ENCODE results near the gene TRIM37. TPM values are rescaled to one million over a fixed set of nuclear protein-coding genes. Genes with fewer than 3 reads are reported as not detected.
A peak's percentile ranks its signal among the peaks of the same experiment; 100 is the strongest.

TRIM37 gene
- total and polyA plus RNA-seq, 4 experiments from 2014 or later = 9.6 to 25.0 (median 15.7) TPM

DNA sequence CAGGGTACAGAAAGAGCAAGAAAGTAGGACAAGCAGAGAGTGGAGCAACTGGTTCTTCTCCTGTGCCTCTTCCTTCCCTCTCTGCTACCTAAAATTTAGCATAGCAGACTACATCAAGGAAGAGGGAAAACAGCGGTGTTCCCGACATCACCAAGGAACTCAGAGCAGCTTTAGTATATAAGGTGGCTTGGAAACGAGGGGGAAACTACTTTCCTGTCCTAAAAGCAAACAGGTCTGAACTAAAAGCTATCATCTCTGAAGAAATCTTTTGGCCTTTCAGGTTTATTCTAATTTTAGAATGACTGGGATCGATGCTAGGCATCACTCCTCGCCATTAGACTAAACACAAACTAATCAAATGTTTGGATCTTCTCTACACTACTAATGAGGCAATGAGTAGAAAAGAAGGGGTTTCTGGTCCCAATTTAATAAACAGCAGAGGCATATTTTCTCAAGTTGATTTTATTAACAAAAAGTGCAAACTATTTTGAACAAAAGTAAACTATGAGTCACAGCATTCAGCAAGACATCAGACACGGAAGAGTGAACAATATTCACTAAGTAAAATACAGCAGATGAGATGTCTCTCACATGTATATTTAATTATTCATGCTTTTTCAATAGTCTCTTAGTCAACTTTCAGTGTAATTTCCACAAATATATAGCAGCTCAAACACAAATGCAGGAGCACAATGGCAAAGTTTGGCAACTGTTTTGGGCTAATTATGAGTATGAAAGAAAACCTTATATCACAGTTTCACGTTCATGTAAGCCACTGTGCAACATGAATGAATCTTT lies 108.7 kb downstream of the TRIM37 start:
- Histone ChIP-seq H3K9me3 (ENCODE audit: control insufficient read depth in 1 of 2, low read length in 2 of 2) (no peaks in the 10 kb centered on the region), H3K4me1 (ENCODE audit: insufficient read depth, low read length) (peaks cover 6% of the 10 kb centered on the region), H3K27ac (ENCODE audit: low read depth, low read length) (no peak overlapping the region), H3K36me3 (ENCODE audit: insufficient read depth, low read length) (no peaks in the 10 kb centered on the region), H3K27me3 (ENCODE audit: insufficient read depth, low read length) (no peaks in the 10 kb centered on the region), H3K4me3 (ENCODE audit: low read length in 2 of 2) (no peak overlapping the region)
- Mint-ChIP-seq H3K27me3 (no peaks in the 10 kb centered on the region), H3K4me3 (no peak overlapping the region), H3K27ac (peak overlapping the region in 2 of 7 donors; percentile 15 to 77), H3K36me3 (peaks cover 23 to 41% of the 10 kb centered on the region in 2 donors), H3K4me1 (peaks cover 5 to 12% (median 8%) of the 10 kb centered on the region in 4 donors), H3K9me3 (no peaks in the 10 kb centered on the region)
- CTCF ChIA-PET (ENCODE audit: partially characterized antibody) = no interaction called here
- DNase-seq = no peak
- POLR2A ChIA-PET (ENCODE audit: partially characterized antibody) = no interaction called here
- intact Hi-C loops (cut with micrococcal nuclease) = no loop called here

DNA sequence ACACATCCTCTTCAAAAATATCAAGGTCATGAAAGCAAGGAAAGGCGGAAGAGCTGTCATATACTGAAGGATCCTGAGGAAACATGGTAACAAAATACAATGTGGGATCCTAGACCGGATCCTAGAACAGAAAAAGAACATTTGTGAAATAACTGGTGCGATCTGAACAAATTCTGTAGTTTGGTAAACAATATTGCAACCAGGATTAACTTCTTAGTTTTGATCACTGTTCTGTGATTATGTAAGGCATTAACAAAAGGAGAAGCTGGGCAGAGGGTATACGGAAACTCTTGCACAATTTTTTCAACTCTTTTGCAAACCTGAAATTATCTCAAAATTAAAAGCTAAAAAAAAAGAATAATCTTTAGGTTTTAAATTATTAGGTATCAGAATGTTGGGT lies 109.7 kb downstream of the TRIM37 start:
- intact Hi-C loops (cut with micrococcal nuclease) = no loop called here
- peaks cover 23 to 43% of the 10 kb centered on the region in 2 donors for H3K36me3 Mint-ChIP-seq
- Histone ChIP-seq H3K36me3 (ENCODE audit: insufficient read depth, low read length) (no peaks in the 10 kb centered on the region), H3K27ac (ENCODE audit: low read depth, low read length) (no peak overlapping the region), H3K9me3 (ENCODE audit: control insufficient read depth in 1 of 2, low read length in 2 of 2) (no peaks in the 10 kb centered on the region), H3K4me3 (ENCODE audit: low read length in 2 of 2) (no peak overlapping the region), H3K27me3 (ENCODE audit: insufficient read depth, low read length) (no peaks in the 10 kb centered on the region), H3K4me1 (ENCODE audit: insufficient read depth, low read length) (peaks cover 6% of the 10 kb centered on the region)
- no peak overlapping the region for H3K4me3 Mint-ChIP-seq
- peaks cover 5 to 10% (median 8%) of the 10 kb centered on the region in 4 donors for H3K4me1 Mint-ChIP-seq
- no peaks in the 10 kb centered on the region for H3K27me3 Mint-ChIP-seq
- no peaks in the 10 kb centered on the region for H3K9me3 Mint-ChIP-seq
- DNase-seq = no peak
- peak overlapping the region in 1 of 7 donors; percentile 91 for H3K27ac Mint-ChIP-seq
- ChIA-PET CTCF (ENCODE audit: partially characterized antibody) (no interaction called here), POLR2A (ENCODE audit: partially characterized antibody) (no interaction called here)

DNA sequence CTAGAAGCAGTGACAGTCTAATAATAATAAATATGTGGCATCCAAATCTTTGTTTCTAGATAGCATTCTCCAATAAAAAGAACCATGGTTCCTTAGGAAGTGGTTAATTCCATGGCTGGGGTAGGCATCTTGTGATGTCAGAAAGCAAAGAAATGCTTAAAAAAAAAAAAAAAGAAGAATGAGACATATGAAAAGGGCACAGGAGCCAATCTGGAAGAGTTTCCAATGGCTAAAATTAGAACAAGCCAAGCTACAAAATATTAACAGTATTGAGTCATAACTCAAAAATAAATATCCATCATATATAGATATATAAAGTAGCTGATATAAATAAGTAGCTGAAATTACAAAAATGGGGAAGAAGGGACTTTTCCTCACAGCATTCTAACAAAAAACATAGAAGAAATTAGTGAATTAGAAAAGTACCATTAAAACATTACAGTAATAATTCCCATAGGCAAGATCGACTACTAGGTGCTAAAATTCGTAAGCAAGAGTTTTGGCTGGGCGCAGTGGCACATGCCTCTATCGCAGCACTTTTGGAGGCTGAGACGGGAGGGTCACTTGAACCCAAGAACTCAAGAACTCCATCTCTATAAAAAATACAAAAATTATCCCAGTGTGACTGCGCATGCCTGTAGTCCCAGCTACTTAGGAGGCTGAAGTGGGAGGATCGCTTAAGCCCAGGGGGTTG lies 111.3 kb downstream of the TRIM37 start:
- Histone ChIP-seq H3K27me3 (ENCODE audit: insufficient read depth, low read length) (no peaks in the 10 kb centered on the region), H3K36me3 (ENCODE audit: insufficient read depth, low read length) (no peaks in the 10 kb centered on the region), H3K4me3 (ENCODE audit: low read length in 2 of 2) (no peak overlapping the region), H3K4me1 (ENCODE audit: insufficient read depth, low read length) (no peaks in the 10 kb centered on the region), H3K9me3 (ENCODE audit: control insufficient read depth in 1 of 2, low read length in 2 of 2) (no peaks in the 10 kb centered on the region), H3K27ac (ENCODE audit: low read depth, low read length) (no peak overlapping the region)
- Mint-ChIP-seq H3K9me3 (no peaks in the 10 kb centered on the region), H3K36me3 (peaks cover 23 to 36% of the 10 kb centered on the region in 2 donors), H3K4me3 (no peak overlapping the region), H3K27me3 (no peaks in the 10 kb centered on the region), H3K27ac (no peak overlapping the region), H3K4me1 (peaks cover 0 to under 1% (median 0%) of the 10 kb centered on the region in 4 donors)
- POLR2A ChIA-PET (ENCODE audit: partially characterized antibody) = no interaction called here
- CTCF ChIA-PET (ENCODE audit: partially characterized antibody) = no interaction called here
- DNase-seq = no peak
- intact Hi-C loops (cut with micrococcal nuclease) = no loop called here

DNA sequence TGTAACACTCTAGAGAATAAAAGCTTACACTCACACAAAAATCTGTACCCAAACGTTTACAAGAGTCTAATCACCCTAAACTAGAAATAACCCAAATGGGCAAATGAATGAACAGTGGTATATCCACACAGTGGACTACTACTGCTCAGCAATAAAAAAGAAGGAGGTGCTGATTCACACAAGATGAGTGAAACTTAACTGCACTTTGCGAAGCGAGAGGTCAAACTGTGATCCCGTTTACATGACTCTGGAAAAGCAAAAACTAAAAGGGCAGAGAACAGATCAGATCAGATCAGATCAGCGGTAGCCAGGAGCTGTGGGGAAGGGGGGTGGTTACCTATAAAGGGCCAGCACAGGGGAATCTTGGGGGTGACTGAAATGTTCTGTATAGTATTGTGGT lies 113.4 kb downstream of the TRIM37 start:
- no peaks in the 10 kb centered on the region for H3K36me3 ChIP-seq (ENCODE audit: insufficient read depth, low read length)
- H3K27ac ChIP-seq (ENCODE audit: low read depth, low read length) = no peak overlapping the region
- H3K4me1 ChIP-seq (ENCODE audit: insufficient read depth, low read length) = no peaks in the 10 kb centered on the region
- no peak for DNase-seq
- H3K4me3 Mint-ChIP-seq = no peak overlapping the region
- H3K27me3 ChIP-seq (ENCODE audit: insufficient read depth, low read length) = no peaks in the 10 kb centered on the region
- no peaks in the 10 kb centered on the region for H3K4me1 Mint-ChIP-seq
- no peaks in the 10 kb centered on the region for H3K27me3 Mint-ChIP-seq
- intact Hi-C loops (cut with micrococcal nuclease) = no loop called here
- no peak overlapping the region for H3K4me3 ChIP-seq (ENCODE audit: low read length in 2 of 2)
- ChIA-PET POLR2A (ENCODE audit: partially characterized antibody) (no interaction called here), CTCF (ENCODE audit: partially characterized antibody) (interaction anchor here (0.7 kb wide), 1 partner anchor 20 kb away, joined by 3 read pairs; no protein-coding TSS in a partner anchor)
- H3K9me3 Mint-ChIP-seq = no peaks in the 10 kb centered on the region
- H3K36me3 Mint-ChIP-seq = peaks cover 16 to 24% of the 10 kb centered on the region in 2 donors
- H3K9me3 ChIP-seq (ENCODE audit: control insufficient read depth in 1 of 2, low read length in 2 of 2) = no peaks in the 10 kb centered on the region
- no peak overlapping the region for H3K27ac Mint-ChIP-seq

DNA sequence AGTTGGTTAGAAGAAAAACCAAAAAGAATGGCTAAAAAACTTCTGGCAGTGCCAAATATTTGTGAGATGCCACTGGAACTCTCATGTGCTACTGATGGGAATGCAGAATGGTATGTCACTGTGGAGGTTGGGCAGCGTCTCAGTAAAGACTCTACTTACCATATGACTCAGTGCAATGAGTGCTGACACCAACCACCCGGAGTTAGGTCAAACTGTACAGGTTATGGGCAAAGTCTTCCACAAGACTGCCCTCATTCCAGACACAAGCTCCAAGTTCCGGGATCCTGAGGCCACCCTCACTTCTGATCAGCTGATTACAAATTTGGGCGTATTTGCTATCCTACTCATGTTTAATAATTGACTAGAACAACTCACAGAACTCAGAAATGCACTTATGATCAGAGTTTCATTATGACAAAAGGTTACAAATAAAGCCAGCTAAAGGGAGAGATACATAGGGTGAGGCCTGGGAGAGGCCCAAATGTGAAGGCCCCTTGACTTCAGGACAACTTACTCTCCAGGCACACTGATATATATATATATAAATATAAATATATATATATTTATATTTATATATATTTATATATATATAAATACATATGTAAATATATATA lies 114.9 kb downstream of the TRIM37 start:
- no peaks in the 10 kb centered on the region for H3K27me3 ChIP-seq (ENCODE audit: insufficient read depth, low read length)
- intact Hi-C loops (cut with micrococcal nuclease) = no loop called here
- CTCF ChIA-PET (ENCODE audit: partially characterized antibody) = no interaction called here
- DNase-seq = no peak
- H3K9me3 ChIP-seq (ENCODE audit: control insufficient read depth in 1 of 2, low read length in 2 of 2) = no peaks in the 10 kb centered on the region
- peaks cover 11 to 17% of the 10 kb centered on the region in 2 donors for H3K36me3 Mint-ChIP-seq
- POLR2A ChIA-PET (ENCODE audit: partially characterized antibody) = interaction anchor here (0.6 to 0.9 kb wide), 2 partner anchors 10 to 473 kb away, joined by 3 read pairs; no protein-coding TSS in a partner anchor
- no peak overlapping the region for H3K4me3 Mint-ChIP-seq
- H3K4me1 ChIP-seq (ENCODE audit: insufficient read depth, low read length) = no peaks in the 10 kb centered on the region
- peak overlapping the region in 1 of 7 donors; percentile 51 for H3K27ac Mint-ChIP-seq
- H3K27me3 Mint-ChIP-seq = no peaks in the 10 kb centered on the region
- no peaks in the 10 kb centered on the region for H3K9me3 Mint-ChIP-seq
- H3K27ac ChIP-seq (ENCODE audit: low read depth, low read length) = no peak overlapping the region
- H3K4me3 ChIP-seq (ENCODE audit: low read length in 2 of 2) = no peak overlapping the region
- no peaks in the 10 kb centered on the region for H3K4me1 Mint-ChIP-seq
- peaks cover 3% of the 10 kb centered on the region for H3K36me3 ChIP-seq (ENCODE audit: insufficient read depth, low read length)

DNA sequence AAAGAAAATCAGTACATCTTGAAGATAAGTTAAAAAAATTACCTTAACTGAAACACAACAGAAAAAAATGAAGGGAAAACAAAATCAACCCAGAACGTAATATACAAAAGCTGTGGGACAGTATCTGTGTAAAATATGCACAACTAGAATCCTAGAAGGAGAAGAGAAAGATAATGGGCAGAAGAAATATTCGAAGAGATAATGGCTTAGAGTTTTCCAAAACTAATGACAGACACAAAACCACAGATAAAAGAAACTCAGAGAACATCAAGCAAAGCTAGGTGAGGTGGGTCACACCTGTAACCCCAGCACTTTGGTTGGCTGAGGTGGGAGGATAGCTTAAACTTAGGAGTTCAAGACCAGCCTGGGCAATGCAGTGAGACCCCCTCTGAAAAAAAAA lies 117.1 kb downstream of the TRIM37 start:
- POLR2A ChIA-PET (ENCODE audit: partially characterized antibody) = no interaction called here
- Histone ChIP-seq H3K27ac (ENCODE audit: low read depth, low read length) (no peak overlapping the region), H3K4me3 (ENCODE audit: low read length in 2 of 2) (no peak overlapping the region), H3K27me3 (ENCODE audit: insufficient read depth, low read length) (no peaks in the 10 kb centered on the region), H3K4me1 (ENCODE audit: insufficient read depth, low read length) (no peaks in the 10 kb centered on the region), H3K36me3 (ENCODE audit: insufficient read depth, low read length) (peaks cover 3% of the 10 kb centered on the region), H3K9me3 (ENCODE audit: control insufficient read depth in 1 of 2, low read length in 2 of 2) (no peaks in the 10 kb centered on the region)
- no peak for DNase-seq
- Mint-ChIP-seq H3K9me3 (no peaks in the 10 kb centered on the region), H3K27me3 (no peaks in the 10 kb centered on the region), H3K4me3 (no peak overlapping the region), H3K4me1 (no peaks in the 10 kb centered on the region), H3K36me3 (peaks cover 10 to 20% of the 10 kb centered on the region in 2 donors), H3K27ac (no peak overlapping the region)
- CTCF ChIA-PET (ENCODE audit: partially characterized antibody) = interaction anchor here (1.0 to 1.7 kb wide), 3 partner anchors 14 to 739 kb away, joined by 3 to 5 read pairs (median 4); no protein-coding TSS in a partner anchor
- intact Hi-C loops (cut with micrococcal nuclease) = no loop called here

DNA sequence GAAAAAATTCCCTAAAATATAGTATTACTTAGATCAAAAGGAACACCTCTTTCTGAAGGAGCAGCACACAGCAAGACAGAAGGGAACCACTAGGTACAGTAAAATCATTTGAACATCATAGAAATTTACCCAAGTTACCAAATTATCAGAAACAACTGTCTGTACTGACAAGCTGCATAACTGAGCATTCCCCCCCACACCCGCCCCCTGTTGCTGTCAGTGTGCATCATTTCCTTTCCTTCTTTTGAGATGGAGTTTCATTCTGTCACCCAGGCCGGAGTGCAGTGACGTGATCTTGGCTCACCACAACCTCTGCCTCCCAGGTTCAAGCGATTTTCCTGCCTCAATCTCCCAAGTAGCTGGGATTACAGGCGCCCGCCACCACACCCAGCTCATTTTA lies 120.7 kb downstream of the TRIM37 start:
- no peak overlapping the region for H3K4me3 Mint-ChIP-seq
- no peaks in the 10 kb centered on the region for H3K27me3 ChIP-seq (ENCODE audit: insufficient read depth, low read length)
- H3K4me1 Mint-ChIP-seq = no peaks in the 10 kb centered on the region
- peaks cover 1 to 17% of the 10 kb centered on the region in 2 donors for H3K36me3 Mint-ChIP-seq
- H3K9me3 Mint-ChIP-seq = no peaks in the 10 kb centered on the region
- H3K4me3 ChIP-seq (ENCODE audit: low read length in 2 of 2) = no peak overlapping the region
- H3K27ac Mint-ChIP-seq = no peak overlapping the region
- H3K36me3 ChIP-seq (ENCODE audit: insufficient read depth, low read length) = peaks cover 3% of the 10 kb centered on the region
- intact Hi-C loops (cut with micrococcal nuclease) = no loop called here
- H3K4me1 ChIP-seq (ENCODE audit: insufficient read depth, low read length) = no peaks in the 10 kb centered on the region
- no peaks in the 10 kb centered on the region for H3K9me3 ChIP-seq (ENCODE audit: control insufficient read depth in 1 of 2, low read length in 2 of 2)
- no peaks in the 10 kb centered on the region for H3K27me3 Mint-ChIP-seq
- no peak for DNase-seq
- POLR2A ChIA-PET (ENCODE audit: partially characterized antibody) = no interaction called here
- no peak overlapping the region for H3K27ac ChIP-seq (ENCODE audit: low read depth, low read length)
- CTCF ChIA-PET (ENCODE audit: partially characterized antibody) = no interaction called here
